Measurements from ENCODE around the gene KRTAP10-6.
"Not testable (repeated sequence)": the region's sequence is repeated elsewhere in the genome, so short reads cannot be mapped to it uniquely, and the experiment has no call there.

KRTAP10-6 gene

DNA sequence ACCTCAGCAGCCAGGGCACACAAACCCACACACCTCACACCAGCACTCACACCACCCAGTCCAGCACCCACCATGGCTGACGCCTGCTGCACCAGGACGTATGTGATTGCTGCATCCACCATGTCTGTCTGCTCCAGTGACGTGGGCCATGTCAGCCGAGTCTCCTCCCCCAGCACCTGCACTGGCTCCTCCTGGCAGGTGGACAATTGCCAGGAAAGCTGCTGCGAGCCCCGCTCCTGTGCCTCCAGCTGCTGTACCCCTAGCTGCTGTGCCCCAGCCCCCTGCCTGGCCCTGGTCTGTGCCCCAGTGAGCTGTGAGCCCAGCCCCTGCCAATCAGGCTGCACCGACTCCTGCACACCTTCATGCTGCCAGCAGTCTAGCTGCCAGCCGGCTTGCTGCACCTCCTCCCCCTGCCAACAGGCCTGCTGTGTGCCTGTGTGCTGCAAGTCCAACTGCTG, 19.8 kb upstream of the KRTAP10-6 start, which contains the start of gene KRTAP10-8:
Gene KRTAP10-8, plus strand, starts transcription at position 51 of the 458 bp plus-strand sequence. Its CDS starts 22 bp downstream, at position 73.
- H3K4me3 ChIP-seq (replicated peaks; ENCODE audit: insufficient read depth, low read length), result no peak within 1 kb of the TSS
- TF ChIP-seq SPI1 (IDR thresholded peaks at IDR 0.05; ENCODE audit: borderline replicate concordance, low read depth) (no peak), GABPA (IDR thresholded peaks at IDR 0.05; ENCODE audit: low read depth) (no peak), POLR2AphosphoS5 (IDR thresholded peaks at IDR 0.05; ENCODE audit: low read depth) (no peak)
- TF ChIP-seq, protein P1, sequence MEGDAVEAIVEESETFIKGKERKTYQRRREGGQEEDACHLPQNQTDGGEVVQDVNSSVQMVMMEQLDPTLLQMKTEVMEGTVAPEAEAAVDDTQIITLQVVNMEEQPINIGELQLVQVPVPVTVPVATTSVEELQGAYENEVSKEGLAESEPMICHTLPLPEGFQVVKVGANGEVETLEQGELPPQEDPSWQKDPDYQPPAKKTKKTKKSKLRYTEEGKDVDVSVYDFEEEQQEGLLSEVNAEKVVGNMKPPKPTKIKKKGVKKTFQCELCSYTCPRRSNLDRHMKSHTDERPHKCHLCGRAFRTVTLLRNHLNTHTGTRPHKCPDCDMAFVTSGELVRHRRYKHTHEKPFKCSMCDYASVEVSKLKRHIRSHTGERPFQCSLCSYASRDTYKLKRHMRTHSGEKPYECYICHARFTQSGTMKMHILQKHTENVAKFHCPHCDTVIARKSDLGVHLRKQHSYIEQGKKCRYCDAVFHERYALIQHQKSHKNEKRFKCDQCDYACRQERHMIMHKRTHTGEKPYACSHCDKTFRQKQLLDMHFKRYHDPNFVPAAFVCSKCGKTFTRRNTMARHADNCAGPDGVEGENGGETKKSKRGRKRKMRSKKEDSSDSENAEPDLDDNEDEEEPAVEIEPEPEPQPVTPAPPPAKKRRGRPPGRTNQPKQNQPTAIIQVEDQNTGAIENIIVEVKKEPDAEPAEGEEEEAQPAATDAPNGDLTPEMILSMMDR (IDR thresholded peaks at IDR 0.05; ENCODE audit: insufficient read depth, low read length), result no peak
- TF ChIP-seq, protein P2, sequence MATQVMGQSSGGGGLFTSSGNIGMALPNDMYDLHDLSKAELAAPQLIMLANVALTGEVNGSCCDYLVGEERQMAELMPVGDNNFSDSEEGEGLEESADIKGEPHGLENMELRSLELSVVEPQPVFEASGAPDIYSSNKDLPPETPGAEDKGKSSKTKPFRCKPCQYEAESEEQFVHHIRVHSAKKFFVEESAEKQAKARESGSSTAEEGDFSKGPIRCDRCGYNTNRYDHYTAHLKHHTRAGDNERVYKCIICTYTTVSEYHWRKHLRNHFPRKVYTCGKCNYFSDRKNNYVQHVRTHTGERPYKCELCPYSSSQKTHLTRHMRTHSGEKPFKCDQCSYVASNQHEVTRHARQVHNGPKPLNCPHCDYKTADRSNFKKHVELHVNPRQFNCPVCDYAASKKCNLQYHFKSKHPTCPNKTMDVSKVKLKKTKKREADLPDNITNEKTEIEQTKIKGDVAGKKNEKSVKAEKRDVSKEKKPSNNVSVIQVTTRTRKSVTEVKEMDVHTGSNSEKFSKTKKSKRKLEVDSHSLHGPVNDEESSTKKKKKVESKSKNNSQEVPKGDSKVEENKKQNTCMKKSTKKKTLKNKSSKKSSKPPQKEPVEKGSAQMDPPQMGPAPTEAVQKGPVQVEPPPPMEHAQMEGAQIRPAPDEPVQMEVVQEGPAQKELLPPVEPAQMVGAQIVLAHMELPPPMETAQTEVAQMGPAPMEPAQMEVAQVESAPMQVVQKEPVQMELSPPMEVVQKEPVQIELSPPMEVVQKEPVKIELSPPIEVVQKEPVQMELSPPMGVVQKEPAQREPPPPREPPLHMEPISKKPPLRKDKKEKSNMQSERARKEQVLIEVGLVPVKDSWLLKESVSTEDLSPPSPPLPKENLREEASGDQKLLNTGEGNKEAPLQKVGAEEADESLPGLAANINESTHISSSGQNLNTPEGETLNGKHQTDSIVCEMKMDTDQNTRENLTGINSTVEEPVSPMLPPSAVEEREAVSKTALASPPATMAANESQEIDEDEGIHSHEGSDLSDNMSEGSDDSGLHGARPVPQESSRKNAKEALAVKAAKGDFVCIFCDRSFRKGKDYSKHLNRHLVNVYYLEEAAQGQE (IDR thresholded peaks at IDR 0.05; ENCODE audit: insufficient replicate concordance, low read depth), result no peak
- no peak within 1 kb of the TSS for H3K27ac ChIP-seq (replicated peaks)
- no peak for DNase-seq (ENCODE audit: low read depth in 1 of 2, low spot score in 1 of 2)
- no peaks in the 10 kb centered on the region for H3K27me3 ChIP-seq (ENCODE audit: insufficient read depth, poor library complexity, severe bottlenecking)

- DNase-seq (ENCODE audit: low read depth in 1 of 2, low spot score in 1 of 2), result no peak
- TF ChIP-seq SPI1 (IDR thresholded peaks at IDR 0.05; ENCODE audit: borderline replicate concordance, low read depth) (no peak), GABPA (IDR thresholded peaks at IDR 0.05; ENCODE audit: low read depth) (no peak), POLR2AphosphoS5 (IDR thresholded peaks at IDR 0.05; ENCODE audit: low read depth) (no peak)
- TF ChIP-seq, protein P2 (IDR thresholded peaks at IDR 0.05; ENCODE audit: insufficient replicate concordance, low read depth), result no peak
- TF ChIP-seq, protein P1 (IDR thresholded peaks at IDR 0.05; ENCODE audit: insufficient read depth, low read length), result no peak
- H3K4me3 ChIP-seq (replicated peaks; ENCODE audit: insufficient read depth, low read length), result no peak overlapping the region
- H3K27ac ChIP-seq (replicated peaks), result no peak overlapping the region
- no peaks in the 10 kb centered on the region for H3K27me3 ChIP-seq (ENCODE audit: insufficient read depth, poor library complexity, severe bottlenecking)
Measured at GRCh38 chr21:44611551-44611950, 19.2 kb upstream of the KRTAP10-6 start.

- DNase-seq (ENCODE audit: low read depth in 1 of 2, low spot score in 1 of 2); H3K27ac ChIP-seq (replicated peaks); H3K27me3 ChIP-seq (ENCODE audit: insufficient read depth, poor library complexity, severe bottlenecking); H3K4me3 ChIP-seq (replicated peaks; ENCODE audit: insufficient read depth, low read length): not testable (repeated sequence)
Measured at GRCh38 chr21:44610157-44610843, 18.0 kb upstream of the KRTAP10-6 start.

DNA sequence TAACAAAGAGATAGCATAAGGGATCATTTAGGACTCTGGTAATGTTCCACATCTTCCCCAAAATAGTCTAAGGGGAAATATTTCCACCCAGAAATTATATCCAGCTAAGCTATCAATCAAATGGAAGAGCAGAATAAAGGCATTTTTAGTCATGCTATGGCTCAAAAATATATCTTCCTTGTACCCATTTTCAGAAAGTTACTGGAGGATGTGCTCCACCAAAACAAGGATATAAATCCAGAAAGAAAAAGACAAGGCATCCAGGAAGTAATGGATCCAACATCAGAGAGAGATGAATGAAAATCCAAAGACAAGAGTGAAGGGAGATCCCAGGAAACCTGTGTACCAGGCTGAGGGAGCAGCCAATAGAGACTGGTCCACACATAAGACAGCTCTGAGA, 16.9 kb upstream of the KRTAP10-6 start:
- H3K27me3 ChIP-seq (ENCODE audit: insufficient read depth, poor library complexity, severe bottlenecking), result peaks cover under 1% of the 10 kb centered on the region
- no peak overlapping the region for H3K4me3 ChIP-seq (replicated peaks; ENCODE audit: insufficient read depth, low read length)
- DNase-seq (ENCODE audit: low read depth in 1 of 2, low spot score in 1 of 2), result no peak
- TF ChIP-seq SPI1 (IDR thresholded peaks at IDR 0.05; ENCODE audit: borderline replicate concordance, low read depth) (no peak), POLR2AphosphoS5 (IDR thresholded peaks at IDR 0.05; ENCODE audit: low read depth) (no peak), GABPA (IDR thresholded peaks at IDR 0.05; ENCODE audit: low read depth) (no peak)
- TF ChIP-seq, protein P2 (IDR thresholded peaks at IDR 0.05; ENCODE audit: insufficient replicate concordance, low read depth), result no peak
- TF ChIP-seq, protein P1 (IDR thresholded peaks at IDR 0.05; ENCODE audit: insufficient read depth, low read length), result no peak
- H3K27ac ChIP-seq (replicated peaks), result no peak overlapping the region

Measured in HL-60 (cell line).